ENCODE data around the gene INPP5J.

- no peak for TF ChIP-seq CTCF (IDR thresholded peaks at IDR 0.05; ENCODE audit: poor library complexity)
- TF ChIP-seq EZH2 (IDR thresholded peaks at IDR 0.05; ENCODE audit: borderline replicate concordance), result no peak
These were observed 17.4 kb upstream of the INPP5J start for GRCh38 chr22:31105282-31105929.

Measured in hepatocyte (in vitro differentiated cells).